ENCODE data around the gene NKX2-3. TPM values are rescaled to one million over a fixed set of nuclear protein-coding genes. Genes with fewer than 3 reads are reported as not detected.

NKX2-3 gene
- total and polyA plus RNA-seq, 2 of the 8 experiments (the other 6 are each of a cell fraction or from before 2014, with no cell fraction given): not detected

GRCh38 chr10:99513061-99513460 lies 19.7 kb upstream of the NKX2-3 start:
- H3K9me3 ChIP-seq (ENCODE audit: insufficient read depth in 2 of 2, low read depth in 1 of 2, low read length in 1 of 2): no peaks in the 10 kb centered on the region; a peak in 1 of 4 replicates
- no peaks in the 10 kb centered on the region for H3K23me2 ChIP-seq (ENCODE audit: low read depth, low read length)
- H2BK15ac ChIP-seq (ENCODE audit: low read length): no peak overlapping the region
- H4K20me1 ChIP-seq (replicated peaks in 1 of 2; ENCODE audit: control insufficient read depth in 1 of 2, insufficient read depth in 2 of 2, low read length in 2 of 2): no peaks in the 10 kb centered on the region
- H3K23ac ChIP-seq (ENCODE audit: insufficient read length): no peak overlapping the region
- no peaks in the 10 kb centered on the region for H3K4me1 ChIP-seq (replicated peaks in 1 of 4; ENCODE audit: control insufficient read depth in 3 of 4, insufficient read depth in 4 of 4, low read length in 3 of 4)
- H3K79me1 ChIP-seq (ENCODE audit: low read depth, low read length): no peaks in the 10 kb centered on the region
- H3K4me2 ChIP-seq (ENCODE audit: insufficient read depth in 1 of 2, low read depth in 2 of 2, low read length in 2 of 2): no peak overlapping the region
- no peak overlapping the region for H3K4me3 ChIP-seq (ENCODE audit: extremely low read depth in 1 of 4, insufficient read depth in 2 of 4, low read depth in 3 of 4, low read length in 4 of 4)
- no peak overlapping the region for H2BK5ac ChIP-seq (ENCODE audit: low read depth, low read length)
- DNase-seq (ENCODE audit: low read depth in 1 of 2, low spot score in 2 of 2) (no peak), FAIRE-seq (no peak)
- peaks cover 11 to 44% (median 23%) of the 10 kb centered on the region in 4 experiments for H3K27me3 ChIP-seq (replicated peaks in 1 of 4; ENCODE audit: control insufficient read depth in 3 of 4, extremely low read depth in 1 of 4, insufficient read depth in 3 of 4, low read length in 3 of 4)
- H4K91ac ChIP-seq (replicated peaks; ENCODE audit: insufficient read length, low read length): no peak overlapping the region
- no peaks in the 10 kb centered on the region for H3K79me2 ChIP-seq (ENCODE audit: control insufficient read depth in 1 of 2, insufficient read depth in 2 of 2, low read length in 2 of 2)
- no peak overlapping the region for H2BK120ac ChIP-seq (replicated peaks; ENCODE audit: low read depth, low read length)
- H2AFZ ChIP-seq (ENCODE audit: low read length): no peak overlapping the region
- no peak overlapping the region for H3K56ac ChIP-seq (replicated peaks; ENCODE audit: insufficient read length, low read depth, low read length)
- no peak overlapping the region for H2BK12ac ChIP-seq (ENCODE audit: low read depth, low read length)
- no peak overlapping the region for H4K5ac ChIP-seq (ENCODE audit: insufficient read length, low read depth, low read length)
- no peak overlapping the region for H3K9ac ChIP-seq (replicated peaks in 1 of 4; ENCODE audit: extremely low read depth in 1 of 4, low read depth in 3 of 4, low read length in 3 of 4)
- ChIA-PET POLR2A (ENCODE audit: partially characterized antibody) (no interaction called here), CTCF (ENCODE audit: partially characterized antibody) (interaction anchor here (1.1 to 1.7 kb wide), 3 partner anchors 10 to 77 kb away, joined by 4 to 5 read pairs (median 5); no protein-coding TSS in a partner anchor)
- no peak overlapping the region for H3K27ac ChIP-seq (ENCODE audit: low read depth, low read length)
- H3K36me3 ChIP-seq (ENCODE audit: control insufficient read depth in 2 of 4, insufficient read depth in 4 of 4, low read length in 3 of 4): no peaks in the 10 kb centered on the region
- H2BK20ac ChIP-seq (ENCODE audit: low read length): no peak overlapping the region
- no peak overlapping the region for H4K8ac ChIP-seq (ENCODE audit: extremely low read depth, insufficient read depth, low read length)
- H2AK5ac ChIP-seq (ENCODE audit: low read depth, low read length): no peak overlapping the region
- no peak overlapping the region for H3K14ac ChIP-seq (ENCODE audit: insufficient read length)
- H3K18ac ChIP-seq (ENCODE audit: extremely low read depth, low read length): no peak overlapping the region
- H3K4ac ChIP-seq (replicated peaks; ENCODE audit: insufficient read length, low read depth, low read length): no peak overlapping the region
- no peak for TF ChIP-seq USF2 (IDR thresholded peaks at IDR 0.05; ENCODE audit: low read length)
- TF ChIP-seq E2F6 (IDR thresholded peaks at IDR 0.05): no peak
- no peak for TF ChIP-seq SIN3A (conservative IDR thresholded peaks at IDR 0.05 in 1 of 2, IDR thresholded peaks at IDR 0.05 in 1 of 2; ENCODE audit: low read depth in 1 of 2, low read length in 2 of 2)
- no peak for TF ChIP-seq RXRA (IDR thresholded peaks at IDR 0.05; ENCODE audit: insufficient read depth, low read depth, low read length)
- TF ChIP-seq PHF8 (conservative IDR thresholded peaks at IDR 0.05; ENCODE audit: low read depth, low read length): no peak
- no peak for TF ChIP-seq SP4 (IDR thresholded peaks at IDR 0.05; ENCODE audit: low read length)
- no peak for TF ChIP-seq YY1 (IDR thresholded peaks at IDR 0.05; ENCODE audit: low read depth, low read length)
- TF ChIP-seq CTCF (IDR thresholded peaks at IDR 0.05; ENCODE audit: control extremely low read depth in 1 of 3, insufficient read depth in 1 of 3, low read depth in 1 of 3, low read length in 3 of 3): no peak
- TF ChIP-seq EP300 (IDR thresholded peaks at IDR 0.05; ENCODE audit: borderline replicate concordance in 1 of 2, low read depth in 2 of 2, low read length in 2 of 2): no peak
